ENCODE measurements around the gene ZNF362.

The ZNF362 gene

DNA sequence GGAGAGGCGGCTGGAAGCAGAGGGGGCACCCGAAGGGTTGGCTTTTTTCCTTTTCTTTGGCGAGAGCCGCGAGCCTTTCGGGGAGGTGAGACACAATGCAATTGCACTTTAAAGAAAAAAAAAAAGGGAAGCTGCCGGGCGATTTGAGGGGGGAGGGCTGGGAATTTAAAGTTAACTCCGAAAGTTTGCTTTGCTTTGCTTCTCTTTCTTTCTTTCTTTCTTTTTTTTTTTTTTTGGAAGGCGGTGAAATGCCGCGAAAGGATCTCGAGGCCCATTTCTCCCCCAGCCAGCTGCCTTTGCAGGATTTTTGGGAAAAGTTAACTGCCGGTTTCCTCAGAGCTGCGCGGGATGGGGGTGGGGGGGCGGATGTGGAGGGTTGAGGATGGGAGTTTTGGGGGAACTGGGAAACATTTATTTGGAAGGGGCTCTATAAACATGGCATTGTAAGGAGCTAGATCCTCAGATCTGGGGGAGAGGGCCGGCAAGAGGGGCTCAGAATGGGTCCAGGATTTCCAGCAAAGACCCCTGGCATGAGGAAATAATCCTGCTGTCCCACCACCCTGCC, 997 bp downstream of the ZNF362 start:
- DNase-seq (ENCODE audit: low read depth in 1 of 2, low spot score in 1 of 2) = no peak
- TF ChIP-seq GABPA (IDR thresholded peaks at IDR 0.05; ENCODE audit: low read depth) (no peak), POLR2AphosphoS5 (IDR thresholded peaks at IDR 0.05; ENCODE audit: low read depth) (no peak), SPI1 (IDR thresholded peaks at IDR 0.05; ENCODE audit: borderline replicate concordance, low read depth) (peak; percentile 48; the same call in 1 of the 2 replicates)
- TF ChIP-seq, protein P1, sequence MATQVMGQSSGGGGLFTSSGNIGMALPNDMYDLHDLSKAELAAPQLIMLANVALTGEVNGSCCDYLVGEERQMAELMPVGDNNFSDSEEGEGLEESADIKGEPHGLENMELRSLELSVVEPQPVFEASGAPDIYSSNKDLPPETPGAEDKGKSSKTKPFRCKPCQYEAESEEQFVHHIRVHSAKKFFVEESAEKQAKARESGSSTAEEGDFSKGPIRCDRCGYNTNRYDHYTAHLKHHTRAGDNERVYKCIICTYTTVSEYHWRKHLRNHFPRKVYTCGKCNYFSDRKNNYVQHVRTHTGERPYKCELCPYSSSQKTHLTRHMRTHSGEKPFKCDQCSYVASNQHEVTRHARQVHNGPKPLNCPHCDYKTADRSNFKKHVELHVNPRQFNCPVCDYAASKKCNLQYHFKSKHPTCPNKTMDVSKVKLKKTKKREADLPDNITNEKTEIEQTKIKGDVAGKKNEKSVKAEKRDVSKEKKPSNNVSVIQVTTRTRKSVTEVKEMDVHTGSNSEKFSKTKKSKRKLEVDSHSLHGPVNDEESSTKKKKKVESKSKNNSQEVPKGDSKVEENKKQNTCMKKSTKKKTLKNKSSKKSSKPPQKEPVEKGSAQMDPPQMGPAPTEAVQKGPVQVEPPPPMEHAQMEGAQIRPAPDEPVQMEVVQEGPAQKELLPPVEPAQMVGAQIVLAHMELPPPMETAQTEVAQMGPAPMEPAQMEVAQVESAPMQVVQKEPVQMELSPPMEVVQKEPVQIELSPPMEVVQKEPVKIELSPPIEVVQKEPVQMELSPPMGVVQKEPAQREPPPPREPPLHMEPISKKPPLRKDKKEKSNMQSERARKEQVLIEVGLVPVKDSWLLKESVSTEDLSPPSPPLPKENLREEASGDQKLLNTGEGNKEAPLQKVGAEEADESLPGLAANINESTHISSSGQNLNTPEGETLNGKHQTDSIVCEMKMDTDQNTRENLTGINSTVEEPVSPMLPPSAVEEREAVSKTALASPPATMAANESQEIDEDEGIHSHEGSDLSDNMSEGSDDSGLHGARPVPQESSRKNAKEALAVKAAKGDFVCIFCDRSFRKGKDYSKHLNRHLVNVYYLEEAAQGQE (IDR thresholded peaks at IDR 0.05; ENCODE audit: insufficient replicate concordance, low read depth) = no peak
- TF ChIP-seq, protein P2, sequence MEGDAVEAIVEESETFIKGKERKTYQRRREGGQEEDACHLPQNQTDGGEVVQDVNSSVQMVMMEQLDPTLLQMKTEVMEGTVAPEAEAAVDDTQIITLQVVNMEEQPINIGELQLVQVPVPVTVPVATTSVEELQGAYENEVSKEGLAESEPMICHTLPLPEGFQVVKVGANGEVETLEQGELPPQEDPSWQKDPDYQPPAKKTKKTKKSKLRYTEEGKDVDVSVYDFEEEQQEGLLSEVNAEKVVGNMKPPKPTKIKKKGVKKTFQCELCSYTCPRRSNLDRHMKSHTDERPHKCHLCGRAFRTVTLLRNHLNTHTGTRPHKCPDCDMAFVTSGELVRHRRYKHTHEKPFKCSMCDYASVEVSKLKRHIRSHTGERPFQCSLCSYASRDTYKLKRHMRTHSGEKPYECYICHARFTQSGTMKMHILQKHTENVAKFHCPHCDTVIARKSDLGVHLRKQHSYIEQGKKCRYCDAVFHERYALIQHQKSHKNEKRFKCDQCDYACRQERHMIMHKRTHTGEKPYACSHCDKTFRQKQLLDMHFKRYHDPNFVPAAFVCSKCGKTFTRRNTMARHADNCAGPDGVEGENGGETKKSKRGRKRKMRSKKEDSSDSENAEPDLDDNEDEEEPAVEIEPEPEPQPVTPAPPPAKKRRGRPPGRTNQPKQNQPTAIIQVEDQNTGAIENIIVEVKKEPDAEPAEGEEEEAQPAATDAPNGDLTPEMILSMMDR (IDR thresholded peaks at IDR 0.05; ENCODE audit: insufficient read depth, low read length) = no peak
- H3K4me3 ChIP-seq (replicated peaks; ENCODE audit: insufficient read depth, low read length) = peak overlapping the region; percentile 46
- H3K27me3 ChIP-seq (ENCODE audit: insufficient read depth, poor library complexity, severe bottlenecking) = no peaks in the 10 kb centered on the region
- H3K27ac ChIP-seq (replicated peaks) = peak overlapping the region; percentile 95

DNA sequence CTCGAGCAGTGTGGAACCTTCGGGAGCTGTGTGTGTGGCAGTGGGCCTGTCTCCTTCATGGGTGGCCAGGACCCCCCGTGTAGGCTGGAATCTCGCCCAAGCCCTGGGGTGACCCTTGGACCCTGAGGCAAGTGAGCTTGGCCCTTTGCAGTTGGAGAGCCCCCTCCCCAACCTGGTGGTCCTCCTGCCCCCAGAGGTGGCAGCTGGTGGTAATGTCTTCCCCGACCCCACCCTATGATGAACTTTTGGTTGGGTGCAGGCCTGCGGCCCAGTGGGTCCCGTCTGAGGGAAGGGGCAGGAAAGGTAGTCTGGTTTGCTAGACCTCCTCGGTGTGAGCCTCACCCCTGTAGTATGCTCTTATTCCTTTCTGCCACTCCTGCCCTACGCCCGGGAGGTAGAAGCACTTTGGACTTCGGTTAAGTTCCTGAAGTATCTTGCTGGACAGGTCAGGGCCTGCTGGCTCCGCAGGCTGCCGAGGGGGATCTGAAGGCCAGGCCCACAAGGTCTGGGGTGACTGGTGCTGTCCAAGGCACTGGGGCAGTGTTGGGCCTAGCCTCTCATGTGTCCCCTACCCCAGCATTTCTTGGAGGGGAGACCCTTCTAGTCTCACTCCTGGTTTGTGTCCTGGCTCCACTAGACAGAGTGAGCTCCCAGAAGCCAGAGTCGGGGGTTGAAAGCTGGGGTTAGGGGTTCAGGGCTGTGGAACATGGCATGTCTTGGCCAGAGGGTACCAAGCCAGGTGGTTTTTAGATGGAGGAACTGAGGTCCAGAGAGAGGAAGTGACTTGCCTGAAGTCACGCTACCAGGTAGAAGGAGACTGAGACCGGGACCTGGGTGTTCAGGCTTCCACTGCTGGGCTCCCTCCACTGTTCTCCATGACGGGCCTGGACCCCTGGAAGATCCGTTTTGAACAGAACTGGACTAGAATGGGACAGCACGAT, 1.8 kb downstream of the ZNF362 start:
- DNase-seq (ENCODE audit: low read depth in 1 of 2, low spot score in 1 of 2) = no peak
- peak overlapping the region; percentile 95 for H3K27ac ChIP-seq (replicated peaks)
- peak overlapping the region; percentile 46 for H3K4me3 ChIP-seq (replicated peaks; ENCODE audit: insufficient read depth, low read length)
- TF ChIP-seq SPI1 (IDR thresholded peaks at IDR 0.05; ENCODE audit: borderline replicate concordance, low read depth) (peak; percentile 58), GABPA (IDR thresholded peaks at IDR 0.05; ENCODE audit: low read depth) (no peak)
- no peaks in the 10 kb centered on the region for H3K27me3 ChIP-seq (ENCODE audit: insufficient read depth, poor library complexity, severe bottlenecking)

DNA sequence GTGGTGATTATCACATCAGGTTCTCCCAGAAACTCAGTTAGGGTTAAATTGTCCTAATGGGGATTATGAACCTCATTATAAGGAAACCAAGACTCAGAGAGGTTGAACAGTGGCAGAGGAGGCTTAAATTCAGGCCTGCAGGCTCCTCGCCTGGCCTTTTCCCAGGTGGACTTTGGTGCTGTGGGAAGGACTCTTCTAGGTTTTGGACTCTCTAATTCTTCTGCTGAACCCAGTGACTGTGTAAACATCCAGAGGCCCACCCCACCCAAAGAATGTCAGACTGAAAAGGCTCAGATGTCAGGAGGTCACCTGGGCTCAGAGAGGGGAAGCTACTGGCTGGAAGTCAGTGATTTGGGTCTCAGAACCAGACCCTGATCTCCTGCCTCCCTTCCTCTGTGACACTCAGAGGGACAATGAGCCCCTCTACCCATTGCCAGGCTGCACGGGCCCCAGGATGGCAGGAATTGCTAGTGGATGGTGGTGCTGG, 2.5 kb downstream of the ZNF362 start:
- Histone ChIP-seq H3K27ac (replicated peaks) (no peak overlapping the region), H3K4me3 (replicated peaks; ENCODE audit: insufficient read depth, low read length) (no peak overlapping the region), H3K27me3 (ENCODE audit: insufficient read depth, poor library complexity, severe bottlenecking) (no peaks in the 10 kb centered on the region)
- TF ChIP-seq, protein P2 (IDR thresholded peaks at IDR 0.05; ENCODE audit: insufficient read depth, low read length) = no peak
- TF ChIP-seq, protein P1 (IDR thresholded peaks at IDR 0.05; ENCODE audit: insufficient replicate concordance, low read depth) = no peak
- TF ChIP-seq GABPA (IDR thresholded peaks at IDR 0.05; ENCODE audit: low read depth) = no peak
- no peak for TF ChIP-seq SPI1 (IDR thresholded peaks at IDR 0.05; ENCODE audit: borderline replicate concordance, low read depth)
- TF ChIP-seq POLR2AphosphoS5 (IDR thresholded peaks at IDR 0.05; ENCODE audit: low read depth) = no peak
- no peak for DNase-seq (ENCODE audit: low read depth in 1 of 2, low spot score in 1 of 2)

DNA sequence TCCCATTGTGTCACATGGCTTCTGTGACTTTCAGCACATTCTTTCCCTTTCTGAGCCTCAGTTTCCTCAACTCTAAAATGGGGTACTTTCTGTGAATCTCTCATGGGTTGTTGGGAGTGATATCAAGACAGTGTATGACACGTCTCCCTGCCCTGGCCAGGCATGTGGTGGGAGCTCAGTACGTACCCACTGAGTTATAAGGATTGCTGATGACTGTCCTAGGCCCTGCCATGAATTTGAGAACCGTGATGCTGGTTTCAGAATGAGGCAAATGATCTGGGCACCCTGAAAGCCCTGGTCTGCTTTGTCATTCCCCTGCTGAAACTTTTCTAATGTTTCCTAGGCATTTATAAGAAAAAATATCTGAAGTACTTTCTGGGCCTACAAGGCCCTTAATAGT, 3.6 kb downstream of the ZNF362 start:
- no peaks in the 10 kb centered on the region for H3K27me3 ChIP-seq (ENCODE audit: insufficient read depth, poor library complexity, severe bottlenecking)
- DNase-seq (ENCODE audit: low read depth in 1 of 2, low spot score in 1 of 2) = no peak
- TF ChIP-seq, protein P1 (IDR thresholded peaks at IDR 0.05; ENCODE audit: insufficient replicate concordance, low read depth) = no peak
- no peak for TF ChIP-seq SPI1 (IDR thresholded peaks at IDR 0.05; ENCODE audit: borderline replicate concordance, low read depth)
- no peak overlapping the region for H3K27ac ChIP-seq (replicated peaks)
- H3K4me3 ChIP-seq (replicated peaks; ENCODE audit: insufficient read depth, low read length) = no peak overlapping the region

All from HL-60 (cell line).